Calu3 (cell line): ENCODE results near the gene TGFBI. TPM values are rescaled to one million over a fixed set of nuclear protein-coding genes. Genes with fewer than 3 reads are reported as not detected.

ENCODE experiments used
- BruUV-seq: library from RNA; stranded (reverse); fragments of 400-500 nt; replicated peaks from 2 replicates; lab custom pipeline; 2021; lab: Mats Ljungman, UMichigan
- CTCF ChIA-PET: fragments of 300-600 bp; sonication (Branson Sonifier 250); formaldehyde crosslinking; loops from one replicate; lab custom pipeline; 2022; ENCODE audit warnings: antibody characterized with exemption; lab: Charles Lee
- DNase-seq: peaks from one replicate; pipeline ENCODE4 v3.0.0; 2022
- H3K27ac Mint-ChIP-seq: one replicate; pipeline ENCODE4 v1.8.0; 2022; ENCODE audit warnings: mixed read lengths; ENCODE audit not compliant: unreplicated experiment
- H3K27me3 Mint-ChIP-seq: one replicate; pipeline ENCODE4 v1.8.0; 2022; ENCODE audit warnings: mixed read lengths; ENCODE audit not compliant: unreplicated experiment
- H3K36me3 Mint-ChIP-seq: one replicate; pipeline ENCODE4 v1.8.0; 2022; ENCODE audit warnings: mild to moderate bottlenecking, moderate library complexity, mixed read lengths; ENCODE audit not compliant: insufficient read depth, unreplicated experiment
- H3K4me1 Mint-ChIP-seq: one replicate; pipeline ENCODE4 v1.8.0; 2022; ENCODE audit warnings: mild to moderate bottlenecking, low read depth, mixed read lengths; ENCODE audit not compliant: unreplicated experiment
- H3K4me3 Mint-ChIP-seq: one replicate; pipeline ENCODE4 v1.8.0; 2022; ENCODE audit warnings: mild to moderate bottlenecking, low read depth, moderate library complexity, mixed read lengths; ENCODE audit not compliant: unreplicated experiment
- H3K9me3 Mint-ChIP-seq: one replicate; pipeline ENCODE4 v1.8.0; 2022; ENCODE audit warnings: low read depth, mixed read lengths; ENCODE audit not compliant: unreplicated experiment
- CTCF ChIP-seq: fragments of 200-600 bp; IDR thresholded peaks from one replicate; pipeline ENCODE4 v1.8.0; 2022; ENCODE audit warnings: antibody characterized with exemption; ENCODE audit not compliant: unreplicated experiment
- intact Hi-C: fragments of 100-400 bp; cut with micrococcal nuclease; formaldehyde crosslinking; loops from one replicate; pipeline ENCODE4 v1.10.0; 2022; ENCODE audit not compliant: unreplicated experiment
- total RNA-seq: library from RNA; stranded (reverse); gene quantifications from 2 replicates; pipeline ENCODE4 v1.2.3, GENCODE V29; 2022

Gene TGFBI
- total RNA-seq, 1 experiment from 2014 or later: 95.2 TPM

DNA sequence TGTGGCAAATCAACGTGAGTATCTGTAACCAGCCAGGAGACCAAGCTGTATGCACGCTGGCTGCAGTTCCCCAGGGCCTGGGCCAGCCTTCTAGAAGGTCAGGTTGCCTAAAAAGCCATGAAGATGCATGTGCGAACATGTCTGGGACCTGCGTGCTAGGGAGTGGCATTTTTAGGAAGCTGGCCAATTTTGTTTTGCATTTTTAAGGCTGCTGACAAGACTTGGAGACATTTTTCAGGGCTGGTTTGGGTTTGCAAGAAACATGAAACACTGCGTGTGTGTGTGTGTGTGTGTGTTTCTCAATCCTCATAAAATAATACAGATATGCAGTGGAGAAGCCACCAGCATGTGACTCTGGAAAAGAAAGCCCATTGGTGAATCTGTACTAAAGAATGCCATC lies 5.1 kb downstream of the TGFBI start:
- Mint-ChIP-seq H3K4me3 (no peak overlapping the region), H3K27me3 (no peaks in the 10 kb centered on the region), H3K4me1 (peaks cover 61% of the 10 kb centered on the region), H3K9me3 (no peaks in the 10 kb centered on the region), H3K27ac (no peak overlapping the region), H3K36me3 (peaks cover 29% of the 10 kb centered on the region)
- DNase-seq: no peak
- TF ChIP-seq CTCF: no peak
- CTCF ChIA-PET: no interaction called here
- intact Hi-C loops: no loop called here
- BruUV-seq: no TSS peak

GRCh38 chr5:136034492-136034891 lies 5.7 kb downstream of the TGFBI start:
- Mint-ChIP-seq H3K36me3 (peaks cover 23% of the 10 kb centered on the region), H3K27ac (no peak overlapping the region), H3K9me3 (no peaks in the 10 kb centered on the region), H3K4me3 (no peak overlapping the region), H3K4me1 (peaks cover 61% of the 10 kb centered on the region), H3K27me3 (no peaks in the 10 kb centered on the region)
- BruUV-seq: no TSS peak
- CTCF ChIA-PET: interaction anchor here (1.2 kb wide), 1 partner anchor 57 kb away, joined by 3 read pairs; no protein-coding TSS in a partner anchor
- no peak for DNase-seq
- intact Hi-C loops: no loop called here
- no peak for TF ChIP-seq CTCF

DNA sequence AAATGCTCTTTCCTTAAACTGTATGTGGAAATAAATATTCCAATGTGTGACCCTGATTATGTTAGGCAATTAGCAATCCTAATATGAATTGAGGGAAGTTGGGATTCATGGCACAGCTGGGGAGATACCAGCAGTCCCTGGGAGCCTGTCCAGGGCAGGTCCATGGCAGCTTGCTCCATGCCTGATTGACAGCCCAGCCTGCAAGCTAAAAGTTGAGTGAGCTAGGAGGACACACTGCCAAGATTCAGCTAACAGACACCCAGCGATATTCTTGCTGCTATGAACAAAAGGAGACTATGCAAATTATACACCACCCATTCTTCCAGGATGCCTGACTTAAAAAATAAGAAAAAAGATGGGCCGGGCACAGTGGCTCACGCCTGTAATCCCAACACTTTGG lies 6.2 kb downstream of the TGFBI start:
- no peaks in the 10 kb centered on the region for H3K9me3 Mint-ChIP-seq
- H3K4me1 Mint-ChIP-seq: peaks cover 63% of the 10 kb centered on the region
- intact Hi-C loops: no loop called here
- TF ChIP-seq CTCF: no peak
- peaks cover 21% of the 10 kb centered on the region for H3K36me3 Mint-ChIP-seq
- no peak overlapping the region for H3K27ac Mint-ChIP-seq
- CTCF ChIA-PET: interaction anchor here (0.7 to 1.2 kb wide), 2 partner anchors 57 to 213 kb away, joined by 3 read pairs; no protein-coding TSS in a partner anchor
- H3K27me3 Mint-ChIP-seq: no peaks in the 10 kb centered on the region
- no TSS peak for BruUV-seq
- DNase-seq: no peak
- no peak overlapping the region for H3K4me3 Mint-ChIP-seq

DNA sequence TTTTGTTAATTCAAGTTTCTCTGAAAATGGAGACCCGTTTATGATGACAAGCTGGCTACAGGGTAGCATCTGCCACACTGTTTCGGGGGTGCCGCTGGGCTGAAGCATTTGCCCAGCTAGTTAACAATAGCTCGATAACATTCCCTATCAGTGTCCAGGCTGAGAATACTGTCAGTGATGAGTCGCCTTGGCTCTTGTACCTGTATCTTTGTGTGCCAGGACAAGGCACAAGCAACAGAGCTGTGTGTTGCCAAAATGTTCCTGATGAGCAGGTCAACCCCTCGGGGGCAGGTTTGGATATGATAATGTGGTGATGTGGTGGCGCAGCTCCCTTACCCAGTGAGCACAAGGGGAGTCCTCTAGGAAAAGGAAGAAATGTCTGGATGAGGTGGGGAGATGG lies 7.0 kb downstream of the TGFBI start:
- BruUV-seq: no TSS peak
- Mint-ChIP-seq H3K27me3 (no peaks in the 10 kb centered on the region), H3K9me3 (no peaks in the 10 kb centered on the region), H3K27ac (peak overlapping the region; percentile 69), H3K36me3 (peaks cover 22% of the 10 kb centered on the region), H3K4me3 (no peak overlapping the region), H3K4me1 (peaks cover 65% of the 10 kb centered on the region)
- no peak for TF ChIP-seq CTCF
- no peak for DNase-seq
- intact Hi-C loops: no loop called here
- CTCF ChIA-PET: interaction anchor here (0.7 to 1.2 kb wide), 3 partner anchors 58 to 197 kb away, joined by 3 read pairs; no protein-coding TSS in a partner anchor
